ENCODE results near the gene DLG2.

GRCh38 chr11:84224042-84224441, 1403.1 kb downstream of the DLG2 start:
- TF ChIP-seq, protein P1, sequence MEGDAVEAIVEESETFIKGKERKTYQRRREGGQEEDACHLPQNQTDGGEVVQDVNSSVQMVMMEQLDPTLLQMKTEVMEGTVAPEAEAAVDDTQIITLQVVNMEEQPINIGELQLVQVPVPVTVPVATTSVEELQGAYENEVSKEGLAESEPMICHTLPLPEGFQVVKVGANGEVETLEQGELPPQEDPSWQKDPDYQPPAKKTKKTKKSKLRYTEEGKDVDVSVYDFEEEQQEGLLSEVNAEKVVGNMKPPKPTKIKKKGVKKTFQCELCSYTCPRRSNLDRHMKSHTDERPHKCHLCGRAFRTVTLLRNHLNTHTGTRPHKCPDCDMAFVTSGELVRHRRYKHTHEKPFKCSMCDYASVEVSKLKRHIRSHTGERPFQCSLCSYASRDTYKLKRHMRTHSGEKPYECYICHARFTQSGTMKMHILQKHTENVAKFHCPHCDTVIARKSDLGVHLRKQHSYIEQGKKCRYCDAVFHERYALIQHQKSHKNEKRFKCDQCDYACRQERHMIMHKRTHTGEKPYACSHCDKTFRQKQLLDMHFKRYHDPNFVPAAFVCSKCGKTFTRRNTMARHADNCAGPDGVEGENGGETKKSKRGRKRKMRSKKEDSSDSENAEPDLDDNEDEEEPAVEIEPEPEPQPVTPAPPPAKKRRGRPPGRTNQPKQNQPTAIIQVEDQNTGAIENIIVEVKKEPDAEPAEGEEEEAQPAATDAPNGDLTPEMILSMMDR (IDR thresholded peaks at IDR 0.05; ENCODE audit: extremely low read depth in 1 of 2, insufficient read depth in 1 of 2, low read depth in 1 of 2, low read length in 2 of 2): no peak
- TF ChIP-seq POLR2A (IDR thresholded peaks at IDR 0.05; ENCODE audit: low read depth, low read length): no peak
- no peak for TF ChIP-seq MYC (IDR thresholded peaks at IDR 0.05; ENCODE audit: low read depth, low read length)
- no peak for TF ChIP-seq EZH2 (IDR thresholded peaks at IDR 0.05; ENCODE audit: borderline replicate concordance, low read depth, low read length, severe bottlenecking)
- TF ChIP-seq, protein P2, sequence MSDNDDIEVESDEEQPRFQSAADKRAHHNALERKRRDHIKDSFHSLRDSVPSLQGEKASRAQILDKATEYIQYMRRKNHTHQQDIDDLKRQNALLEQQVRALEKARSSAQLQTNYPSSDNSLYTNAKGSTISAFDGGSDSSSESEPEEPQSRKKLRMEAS (IDR thresholded peaks at IDR 0.05; ENCODE audit: insufficient read depth, insufficient read length): no peak
- no peak for TF ChIP-seq POLR2AphosphoS5 (IDR thresholded peaks at IDR 0.05; ENCODE audit: insufficient read depth, low read depth, low read length)
- no peak for TF ChIP-seq GATA2 (IDR thresholded peaks at IDR 0.05; ENCODE audit: insufficient read depth, insufficient read length, low read depth, low read length)
- no peak for TF ChIP-seq FOS (IDR thresholded peaks at IDR 0.05; ENCODE audit: borderline replicate concordance, insufficient read depth, low read length)
- TF ChIP-seq JUN (IDR thresholded peaks at IDR 0.05; ENCODE audit: borderline replicate concordance, insufficient read depth, insufficient read length, low read depth): no peak
